Activated T-helper 2 cell treated with anti-CD3 and anti-CD28 coated beads, Interferon-gamma antibody, Interleukin-2, Interleukin-4, amounts not matched to agents 10 μg/mL and 5 μg/mL and 100 μg/mL, durations not matched to agents 14 hours and 24 hours and 36 hours (primary cell): ENCODE results near the gene RGL2. TPM values are rescaled to one million over a fixed set of nuclear protein-coding genes. Genes with fewer than 3 reads are reported as not detected.

ENCODE experiments used
- DNase-seq: peaks from one replicate; pipeline ENCODE4 v3.0.0; 2021; ENCODE audit warnings: low spot score
- H3K27ac Mint-ChIP-seq: one replicate; pipeline ENCODE4 v1.8.0; 2021; ENCODE audit warnings: mixed read lengths
- H3K27me3 Mint-ChIP-seq: one replicate; pipeline ENCODE4 v1.8.0; 2021; ENCODE audit warnings: low read depth, mixed read lengths
- H3K36me3 Mint-ChIP-seq: one replicate; pipeline ENCODE4 v1.8.0; 2021; ENCODE audit warnings: low read depth, mixed read lengths
- H3K4me1 Mint-ChIP-seq: one replicate; pipeline ENCODE4 v1.8.0; 2021; ENCODE audit warnings: low read depth, mixed read lengths
- H3K4me3 Mint-ChIP-seq: one replicate; pipeline ENCODE4 v1.8.0; 2021; ENCODE audit warnings: low read depth, mild to moderate bottlenecking, moderate library complexity, mixed read lengths
- H3K9me3 Mint-ChIP-seq: one replicate; pipeline ENCODE4 v1.8.0; 2021; ENCODE audit warnings: mixed read lengths
- intact Hi-C: fragments of 100-400 bp; cut with micrococcal nuclease; formaldehyde crosslinking; loops from one replicate; pipeline ENCODE4 v1.15.1; 2023
- total RNA-seq: library from RNA; stranded (reverse); gene quantifications from 2 replicates; pipeline ENCODE4 v1.2.3, GENCODE V29; 2022

Gene RGL2
- total RNA-seq, 1 donor from 2014 or later, result 32.9 TPM

DNA sequence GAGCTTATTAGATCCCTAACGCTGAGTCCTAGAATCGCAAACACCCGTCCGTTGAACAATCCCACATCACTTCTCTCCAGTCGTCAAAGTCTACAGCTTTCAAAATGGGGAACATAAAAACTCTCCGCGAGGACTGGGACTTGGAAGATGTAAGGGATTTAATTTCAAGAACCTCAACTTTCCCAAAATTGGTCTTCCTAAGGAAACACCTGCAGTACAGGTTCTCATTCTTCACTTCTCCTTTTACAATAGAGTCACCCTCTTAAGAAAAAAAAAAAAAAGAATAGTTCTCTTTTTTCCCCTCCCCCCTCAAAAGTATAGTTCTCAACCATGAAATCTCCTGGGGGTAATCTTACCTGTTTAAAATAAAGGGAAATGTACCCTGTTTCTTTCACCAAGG, 25.4 kb upstream of the RGL2 start:
- H3K4me1 Mint-ChIP-seq, result peaks cover 36% of the 10 kb centered on the region
- no peaks in the 10 kb centered on the region for H3K27me3 Mint-ChIP-seq
- no peak overlapping the region for H3K27ac Mint-ChIP-seq
- DNase-seq, result no peak
- H3K36me3 Mint-ChIP-seq, result peaks cover 36% of the 10 kb centered on the region
- H3K9me3 Mint-ChIP-seq, result no peaks in the 10 kb centered on the region
- peak overlapping the region; percentile 92 for H3K4me3 Mint-ChIP-seq
- intact Hi-C loops, result no loop called here

- H3K27me3 Mint-ChIP-seq, result no peaks in the 10 kb centered on the region
- H3K27ac Mint-ChIP-seq, result peak overlapping the region; percentile 93
- DNase-seq, result no peak
- peaks cover 41% of the 10 kb centered on the region for H3K36me3 Mint-ChIP-seq
- H3K9me3 Mint-ChIP-seq, result no peaks in the 10 kb centered on the region
- H3K4me1 Mint-ChIP-seq, result peaks cover 41% of the 10 kb centered on the region
- H3K4me3 Mint-ChIP-seq, result peak overlapping the region; percentile 92
- intact Hi-C loops, result loop anchor here (1.0 kb wide), 2 partner anchors 9 to 51 kb away; partner anchors contain the start of genes RPS18 and TAPBP
These were observed 24.8 kb upstream of the RGL2 start for GRCh38 chr6:33323623-33323948.

- Mint-ChIP-seq H3K27ac (peak overlapping the region; percentile 77), H3K36me3 (peaks cover 55% of the 10 kb centered on the region), H3K4me3 (peak overlapping the region; percentile 81), H3K4me1 (peaks cover 49% of the 10 kb centered on the region), H3K9me3 (no peaks in the 10 kb centered on the region), H3K27me3 (no peaks in the 10 kb centered on the region)
- no peak for DNase-seq
- intact Hi-C loops, result no loop called here
These were observed 22.5 kb upstream of the RGL2 start for GRCh38 chr6:33321227-33321626.

DNA sequence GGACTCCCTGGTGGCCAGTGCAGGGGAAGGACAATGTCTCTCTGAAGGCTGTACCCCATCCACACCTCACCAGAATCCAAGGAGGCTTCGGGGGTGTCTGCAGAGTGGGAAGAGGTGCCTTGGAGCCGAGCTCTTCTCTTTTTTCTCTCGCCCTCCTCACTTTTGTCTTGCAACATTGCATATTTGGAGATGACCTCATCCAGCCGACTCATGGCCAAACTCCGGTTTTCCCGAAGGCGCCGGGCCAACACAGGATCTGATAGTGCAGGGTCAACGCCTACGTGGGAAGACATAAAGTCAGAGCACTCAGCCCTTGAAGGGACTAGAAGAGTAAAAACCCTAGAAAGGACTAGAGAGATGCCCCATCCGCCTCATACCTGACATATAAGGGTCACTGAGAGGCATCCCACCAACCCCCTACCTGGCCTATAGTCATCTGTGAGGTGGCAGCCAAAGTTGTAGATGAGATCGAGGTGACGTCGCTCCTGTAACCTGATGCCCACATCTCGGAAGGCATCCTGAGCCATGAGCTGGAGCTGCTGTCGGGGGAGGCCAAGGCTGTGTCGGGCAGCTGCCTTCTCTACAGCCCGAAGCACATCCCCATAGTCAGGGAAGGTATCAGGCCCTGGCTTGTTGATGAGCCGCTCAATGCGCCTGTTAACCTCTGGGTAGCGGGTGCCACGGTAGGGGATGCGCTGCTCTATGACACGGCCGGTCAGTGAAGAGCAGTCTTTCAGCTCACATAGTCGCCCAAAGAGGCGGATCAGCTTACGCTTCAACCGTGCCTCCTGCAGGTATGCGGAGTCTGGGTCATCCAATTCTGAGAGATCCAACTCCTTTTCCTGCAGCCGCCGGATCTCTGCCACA, 21.8 kb upstream of the RGL2 start:
- Mint-ChIP-seq H3K27ac (no peak overlapping the region), H3K9me3 (no peaks in the 10 kb centered on the region), H3K27me3 (no peaks in the 10 kb centered on the region), H3K4me1 (peaks cover 49% of the 10 kb centered on the region), H3K4me3 (peak overlapping the region; percentile 81), H3K36me3 (peaks cover 55% of the 10 kb centered on the region)
- intact Hi-C loops, result no loop called here
- no peak for DNase-seq

GRCh38 chr6:33319939-33320314, 21.2 kb upstream of the RGL2 start:
- Mint-ChIP-seq H3K4me1 (peaks cover 54% of the 10 kb centered on the region), H3K9me3 (no peaks in the 10 kb centered on the region), H3K36me3 (peaks cover 55% of the 10 kb centered on the region), H3K4me3 (peak overlapping the region; percentile 19), H3K27me3 (no peaks in the 10 kb centered on the region), H3K27ac (peak overlapping the region; percentile 17)
- intact Hi-C loops, result loop anchor here (2.0 to 10.0 kb wide), 2 partner anchors 99 to 465 kb away; partner anchors contain the start of genes CUTA, PSMB9 and TAP1
- DNase-seq, result no peak

- no peak for DNase-seq
- H3K36me3 Mint-ChIP-seq, result peaks cover 63% of the 10 kb centered on the region
- peaks cover 55% of the 10 kb centered on the region for H3K4me1 Mint-ChIP-seq
- intact Hi-C loops, result loop anchor here (2.0 to 10.0 kb wide), 2 partner anchors 100 to 464 kb away; partner anchors contain the start of genes CUTA, PSMB9 and TAP1
- peak overlapping the region; percentile 98 for H3K4me3 Mint-ChIP-seq
- no peaks in the 10 kb centered on the region for H3K27me3 Mint-ChIP-seq
- H3K9me3 Mint-ChIP-seq, result no peaks in the 10 kb centered on the region
- peak overlapping the region; percentile 97 for H3K27ac Mint-ChIP-seq
These were observed 19.8 kb upstream of the RGL2 start for GRCh38 chr6:33318426-33319073.

- intact Hi-C loops, result loop anchor here (2.0 to 10.0 kb wide), 2 partner anchors 101 to 463 kb away; partner anchors contain the start of genes CUTA, PSMB9 and TAP1
- Mint-ChIP-seq H3K27me3 (no peaks in the 10 kb centered on the region), H3K36me3 (peaks cover 69% of the 10 kb centered on the region), H3K4me1 (peaks cover 52% of the 10 kb centered on the region), H3K9me3 (no peaks in the 10 kb centered on the region), H3K27ac (peak within 1 kb of the TSS; percentile 97), H3K4me3 (peak within 1 kb of the TSS; percentile 99)
- DNase-seq, result peak; percentile 95
These were observed 19.1 kb upstream of the RGL2 start, which contains the start of gene ZBTB22 for GRCh38 chr6:33317669-33318425. TSS of gene ZBTB22 (minus strand) at chr6:33317744. CDS start at chr6:33316916, 828 bp downstream.

DNA sequence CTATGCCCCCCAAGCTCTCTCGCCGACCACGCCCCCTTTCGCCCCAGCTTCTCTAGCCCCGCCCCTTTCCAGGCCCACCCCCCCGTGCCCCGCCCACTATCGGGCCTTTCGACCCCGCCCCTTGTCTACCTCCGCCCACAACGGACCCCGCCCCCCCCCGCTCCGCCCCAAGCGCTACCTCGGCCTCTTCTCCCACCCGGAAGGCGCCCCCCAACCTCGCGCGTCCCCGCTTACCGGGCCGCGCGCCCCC, 18.6 kb upstream of the RGL2 start:
- Mint-ChIP-seq H3K9me3 (no peaks in the 10 kb centered on the region), H3K4me1 (peaks cover 53% of the 10 kb centered on the region), H3K36me3 (peaks cover 69% of the 10 kb centered on the region), H3K4me3 (peak overlapping the region; percentile 99), H3K27me3 (no peaks in the 10 kb centered on the region), H3K27ac (no peak overlapping the region)
- intact Hi-C loops, result loop anchor here (10.0 kb wide), 1 partner anchor 463 kb away; the partner anchor contains the start of genes PSMB9 and TAP1
- no peak for DNase-seq

- DNase-seq, result no peak
- peak overlapping the region; percentile 24 for H3K27ac Mint-ChIP-seq
- peaks cover 70% of the 10 kb centered on the region for H3K36me3 Mint-ChIP-seq
- H3K9me3 Mint-ChIP-seq, result no peaks in the 10 kb centered on the region
- intact Hi-C loops, result loop anchor here (10.0 kb wide), 1 partner anchor 462 kb away; the partner anchor contains the start of genes PSMB9 and TAP1
- peaks cover 54% of the 10 kb centered on the region for H3K4me1 Mint-ChIP-seq
- no peaks in the 10 kb centered on the region for H3K27me3 Mint-ChIP-seq
- H3K4me3 Mint-ChIP-seq, result peak overlapping the region; percentile 99
These were observed 18.1 kb upstream of the RGL2 start for GRCh38 chr6:33316603-33317418.

GRCh38 chr6:33315793-33316602, 17.3 kb upstream of the RGL2 start:
- H3K27ac Mint-ChIP-seq, result peak overlapping the region; percentile 98
- no peak for DNase-seq
- H3K9me3 Mint-ChIP-seq, result no peaks in the 10 kb centered on the region
- H3K36me3 Mint-ChIP-seq, result peaks cover 69% of the 10 kb centered on the region
- intact Hi-C loops, result loop anchor here (10.0 kb wide), 1 partner anchor 461 kb away; the partner anchor contains the start of genes PSMB9 and TAP1
- peak overlapping the region; percentile 99 for H3K4me3 Mint-ChIP-seq
- H3K4me1 Mint-ChIP-seq, result peaks cover 51% of the 10 kb centered on the region
- H3K27me3 Mint-ChIP-seq, result no peaks in the 10 kb centered on the region
